IMR-90 (cell line): ENCODE data around the gene UBE2O.

ENCODE experiments used
- BHLHE40 ChIP-seq: fragments of 150-350 bp; IDR thresholded peaks from 2 replicates; pipeline ENCODE4 v1.6.1; 2016; ENCODE audit warnings: mild to moderate bottlenecking, low read depth, low read length
- CEBPB ChIP-seq: IDR thresholded peaks from 2 replicates; pipeline ENCODE4 v1.6.1; 2012; ENCODE audit warnings: low read depth, low read length, improper control_type of control experiment
- ELK1 ChIP-seq: fragments of 150-350 bp; IDR thresholded peaks from 2 replicates; pipeline ENCODE4 v1.6.1; 2016; ENCODE audit warnings: low read depth, mild to moderate bottlenecking, low read length, moderate library complexity, borderline replicate concordance
- MAFK ChIP-seq: IDR thresholded peaks from 2 replicates; pipeline ENCODE4 v1.6.1; 2012; ENCODE audit warnings: low read depth, low read length, improper control_type of control experiment
- MAZ ChIP-seq: IDR thresholded peaks from 2 replicates; pipeline ENCODE4 v1.6.1; 2012; ENCODE audit warnings: low read depth, mild to moderate bottlenecking, low read length, improper control_type of control experiment, moderate library complexity, borderline replicate concordance
- NFE2L2 ChIP-seq: fragments of 150-350 bp; IDR thresholded peaks from 2 replicates; pipeline ENCODE4 v1.6.1; 2016; ENCODE audit warnings: low read depth, mild to moderate bottlenecking, low read length
- POLR2A ChIP-seq: IDR thresholded peaks from 2 replicates; pipeline ENCODE4 v1.6.1; 2012; ENCODE audit warnings: mild to moderate bottlenecking, low read depth, low read length
- RAD21 ChIP-seq: IDR thresholded peaks from 2 replicates; pipeline ENCODE4 v1.6.1; 2012; ENCODE audit warnings: low read length, improper control_type of control experiment
- RCOR1 ChIP-seq: IDR thresholded peaks from 2 replicates; pipeline ENCODE4 v1.6.1; 2012; ENCODE audit warnings: mild to moderate bottlenecking, low read length, improper control_type of control experiment; ENCODE audit not compliant: insufficient replicate concordance
- RFX5 ChIP-seq: IDR thresholded peaks from 2 replicates; pipeline ENCODE4 v1.8.0; 2012; ENCODE audit warnings: low read depth, mild to moderate bottlenecking, low read length, moderate library complexity
- SMC3 ChIP-seq: fragments of 150-350 bp; IDR thresholded peaks from 2 replicates; pipeline ENCODE4 v1.6.1; 2016; ENCODE audit warnings: low read depth, mild to moderate bottlenecking, antibody characterized with exemption, low read length, moderate library complexity
- TF ChIP-seq, protein P1 (sequence below): conservative IDR thresholded peaks from 2 replicates; pipeline ENCODE4 v1.5.1; 2012; ENCODE audit warnings: mild to moderate bottlenecking, low read depth, low read length, improper control_type of control experiment
- TF ChIP-seq, protein P2 (sequence below): fragments of 150-350 bp; IDR thresholded peaks from 2 replicates; pipeline ENCODE4 v1.6.1; 2017; ENCODE audit warnings: mild to moderate bottlenecking, antibody characterized with exemption, low read length, low read depth

DNA sequence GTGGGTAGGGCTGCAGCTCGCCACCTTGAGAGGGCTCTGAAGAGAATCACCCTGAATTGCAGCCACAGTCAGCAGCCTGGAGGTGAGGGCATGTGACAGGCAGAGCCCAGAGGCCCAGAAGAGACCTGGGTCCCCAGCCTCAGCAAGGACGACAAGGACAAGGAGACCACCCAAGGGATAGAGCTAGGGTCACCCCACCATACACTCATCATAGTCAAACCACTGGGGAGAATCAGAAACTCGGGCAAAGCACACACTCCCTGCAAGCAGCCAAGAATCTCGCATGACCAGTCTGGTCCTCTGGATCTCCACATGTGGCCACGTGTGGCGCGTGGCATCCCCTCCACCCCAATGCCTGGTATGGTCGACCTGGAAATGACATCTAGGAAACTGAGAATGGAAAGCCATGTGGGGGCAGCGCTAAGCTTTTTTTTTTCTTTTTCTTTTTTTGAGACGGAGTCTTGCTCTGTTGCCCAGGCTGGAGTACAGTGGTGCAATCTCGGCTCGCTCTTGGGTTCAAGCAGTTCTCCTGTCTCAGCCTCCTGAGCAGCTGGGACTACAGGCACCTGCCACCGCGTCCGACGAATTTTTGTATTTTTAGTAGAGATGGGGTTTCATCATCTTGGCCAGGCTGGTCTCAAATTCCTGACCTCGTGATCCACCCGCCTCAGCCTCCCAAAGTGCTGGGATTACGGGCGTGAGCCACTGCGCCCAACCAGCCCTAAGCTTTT is 73.1 kb downstream of the UBE2O start:
- TF ChIP-seq, protein P1, sequence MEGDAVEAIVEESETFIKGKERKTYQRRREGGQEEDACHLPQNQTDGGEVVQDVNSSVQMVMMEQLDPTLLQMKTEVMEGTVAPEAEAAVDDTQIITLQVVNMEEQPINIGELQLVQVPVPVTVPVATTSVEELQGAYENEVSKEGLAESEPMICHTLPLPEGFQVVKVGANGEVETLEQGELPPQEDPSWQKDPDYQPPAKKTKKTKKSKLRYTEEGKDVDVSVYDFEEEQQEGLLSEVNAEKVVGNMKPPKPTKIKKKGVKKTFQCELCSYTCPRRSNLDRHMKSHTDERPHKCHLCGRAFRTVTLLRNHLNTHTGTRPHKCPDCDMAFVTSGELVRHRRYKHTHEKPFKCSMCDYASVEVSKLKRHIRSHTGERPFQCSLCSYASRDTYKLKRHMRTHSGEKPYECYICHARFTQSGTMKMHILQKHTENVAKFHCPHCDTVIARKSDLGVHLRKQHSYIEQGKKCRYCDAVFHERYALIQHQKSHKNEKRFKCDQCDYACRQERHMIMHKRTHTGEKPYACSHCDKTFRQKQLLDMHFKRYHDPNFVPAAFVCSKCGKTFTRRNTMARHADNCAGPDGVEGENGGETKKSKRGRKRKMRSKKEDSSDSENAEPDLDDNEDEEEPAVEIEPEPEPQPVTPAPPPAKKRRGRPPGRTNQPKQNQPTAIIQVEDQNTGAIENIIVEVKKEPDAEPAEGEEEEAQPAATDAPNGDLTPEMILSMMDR, result no peak
- no peak; the same call in 1 of the 2 replicates for TF ChIP-seq POLR2A
- no peak for TF ChIP-seq RFX5
- no peak for TF ChIP-seq RAD21
- TF ChIP-seq SMC3, result no peak
- no peak for TF ChIP-seq BHLHE40
- no peak for TF ChIP-seq MAFK
- no peak for TF ChIP-seq CEBPB
- no peak for TF ChIP-seq RCOR1
- TF ChIP-seq NFE2L2, result no peak
- TF ChIP-seq, protein P2, sequence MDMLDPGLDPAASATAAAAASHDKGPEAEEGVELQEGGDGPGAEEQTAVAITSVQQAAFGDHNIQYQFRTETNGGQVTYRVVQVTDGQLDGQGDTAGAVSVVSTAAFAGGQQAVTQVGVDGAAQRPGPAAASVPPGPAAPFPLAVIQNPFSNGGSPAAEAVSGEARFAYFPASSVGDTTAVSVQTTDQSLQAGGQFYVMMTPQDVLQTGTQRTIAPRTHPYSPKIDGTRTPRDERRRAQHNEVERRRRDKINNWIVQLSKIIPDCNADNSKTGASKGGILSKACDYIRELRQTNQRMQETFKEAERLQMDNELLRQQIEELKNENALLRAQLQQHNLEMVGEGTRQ, result no peak
- TF ChIP-seq MAZ, result no peak
- TF ChIP-seq ELK1, result no peak
